LNCaP clone FGC (cell line): ENCODE results near the gene TMEM250.
A peak's percentile ranks its signal among the peaks of the same experiment; 100 is the strongest.

Experiments
- DNase-seq: peaks from one replicate; pipeline ENCODE4 v3.0.0-alpha.2; 2011; ENCODE audit warnings: low read depth
- H3K4me3 ChIP-seq: 2 replicates; pipeline ENCODE4 v1.5.1; 2011; ENCODE audit warnings: mild to moderate bottlenecking, low read depth, low read length, control low read depth
- TF ChIP-seq, protein P1 (sequence below): IDR thresholded peaks from 2 replicates; pipeline ENCODE4 v1.5.1; 2012; ENCODE audit warnings: mild to moderate bottlenecking; ENCODE audit not compliant: control insufficient read depth, insufficient read depth; ENCODE audit errors: extremely low read depth

The TMEM250 gene

DNA sequence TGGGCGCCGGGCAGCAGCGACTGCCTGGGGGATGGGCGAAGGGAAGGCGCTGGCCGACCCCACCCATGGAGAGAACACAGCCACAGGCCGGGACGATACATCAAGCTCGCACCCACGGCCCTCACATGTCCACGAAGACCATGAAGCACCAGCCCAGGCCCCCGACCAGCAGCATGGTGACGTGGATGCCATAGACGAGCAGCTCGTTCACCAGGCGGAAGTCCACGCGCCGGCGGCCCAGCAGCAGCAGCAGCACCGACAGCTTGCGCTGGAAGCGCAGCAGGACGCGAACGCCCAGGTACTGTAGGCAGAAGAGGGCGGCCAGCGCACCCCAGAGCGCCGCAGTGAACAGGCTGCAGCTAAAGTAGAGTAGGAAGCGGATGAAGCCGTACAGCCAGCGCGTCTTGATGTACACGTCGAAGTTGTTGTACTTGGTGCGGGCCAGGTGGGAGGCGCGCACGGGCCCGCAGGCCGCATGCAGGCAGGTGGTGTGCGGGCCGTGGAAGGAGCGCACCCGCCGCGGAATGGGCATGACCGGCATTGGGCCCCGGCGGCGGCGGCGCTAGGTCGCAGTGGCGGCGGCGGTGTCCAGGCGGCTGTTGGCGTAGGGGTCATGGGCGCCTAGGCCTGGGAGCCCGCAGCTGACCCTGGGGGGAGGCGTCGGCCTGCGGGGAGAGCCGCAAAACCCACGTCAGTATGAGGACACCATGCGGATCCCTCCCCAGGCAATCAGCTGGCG is 2.1 kb downstream of the TMEM250 start:
- H3K4me3 ChIP-seq, result peak overlapping the region; percentile 64
- TF ChIP-seq, protein P1, sequence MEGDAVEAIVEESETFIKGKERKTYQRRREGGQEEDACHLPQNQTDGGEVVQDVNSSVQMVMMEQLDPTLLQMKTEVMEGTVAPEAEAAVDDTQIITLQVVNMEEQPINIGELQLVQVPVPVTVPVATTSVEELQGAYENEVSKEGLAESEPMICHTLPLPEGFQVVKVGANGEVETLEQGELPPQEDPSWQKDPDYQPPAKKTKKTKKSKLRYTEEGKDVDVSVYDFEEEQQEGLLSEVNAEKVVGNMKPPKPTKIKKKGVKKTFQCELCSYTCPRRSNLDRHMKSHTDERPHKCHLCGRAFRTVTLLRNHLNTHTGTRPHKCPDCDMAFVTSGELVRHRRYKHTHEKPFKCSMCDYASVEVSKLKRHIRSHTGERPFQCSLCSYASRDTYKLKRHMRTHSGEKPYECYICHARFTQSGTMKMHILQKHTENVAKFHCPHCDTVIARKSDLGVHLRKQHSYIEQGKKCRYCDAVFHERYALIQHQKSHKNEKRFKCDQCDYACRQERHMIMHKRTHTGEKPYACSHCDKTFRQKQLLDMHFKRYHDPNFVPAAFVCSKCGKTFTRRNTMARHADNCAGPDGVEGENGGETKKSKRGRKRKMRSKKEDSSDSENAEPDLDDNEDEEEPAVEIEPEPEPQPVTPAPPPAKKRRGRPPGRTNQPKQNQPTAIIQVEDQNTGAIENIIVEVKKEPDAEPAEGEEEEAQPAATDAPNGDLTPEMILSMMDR, result no peak
- DNase-seq, result no peak

DNA sequence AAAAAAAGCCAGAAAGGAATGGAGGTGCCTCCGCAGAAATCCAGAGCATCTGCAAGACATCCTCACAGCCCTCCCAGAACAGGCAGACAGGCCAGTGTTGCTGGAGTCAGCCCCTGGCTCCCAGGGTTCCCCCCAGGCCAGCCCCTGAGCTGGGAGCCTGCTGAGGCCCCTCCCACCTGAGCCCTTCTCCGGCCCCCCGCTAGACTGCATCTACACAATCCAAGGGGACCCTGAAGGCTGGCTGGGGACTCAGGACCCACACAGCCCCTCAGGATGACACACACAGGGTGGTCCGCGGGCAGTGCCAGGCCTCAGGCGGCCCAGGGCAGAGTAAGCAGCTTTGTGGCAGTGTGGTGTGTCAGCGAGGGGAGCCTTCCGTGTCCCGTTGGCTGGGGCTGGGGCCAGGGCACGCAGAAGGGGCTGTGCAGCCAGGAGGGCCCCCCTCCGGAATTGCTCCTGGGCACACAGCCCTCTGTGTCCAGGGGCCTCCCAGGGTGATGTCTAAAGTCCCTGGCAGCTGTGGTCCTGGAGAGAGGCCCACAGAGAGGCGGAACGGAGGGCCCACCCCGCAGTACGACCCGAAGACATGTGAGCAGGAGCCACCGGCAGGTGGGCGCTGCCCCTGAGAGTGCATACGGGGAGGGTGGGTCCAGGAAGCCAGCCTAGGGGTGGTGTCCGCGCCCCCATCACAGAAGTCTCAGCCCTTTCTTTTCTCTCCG is 2.9 kb downstream of the TMEM250 start:
- no peak for DNase-seq
- TF ChIP-seq, protein P1, result no peak
- no peak overlapping the region for H3K4me3 ChIP-seq

GRCh38 chr9:136115206-136115605 is 3.5 kb downstream of the TMEM250 start:
- TF ChIP-seq, protein P1, result no peak
- no peak for DNase-seq
- H3K4me3 ChIP-seq, result no peak overlapping the region

DNA sequence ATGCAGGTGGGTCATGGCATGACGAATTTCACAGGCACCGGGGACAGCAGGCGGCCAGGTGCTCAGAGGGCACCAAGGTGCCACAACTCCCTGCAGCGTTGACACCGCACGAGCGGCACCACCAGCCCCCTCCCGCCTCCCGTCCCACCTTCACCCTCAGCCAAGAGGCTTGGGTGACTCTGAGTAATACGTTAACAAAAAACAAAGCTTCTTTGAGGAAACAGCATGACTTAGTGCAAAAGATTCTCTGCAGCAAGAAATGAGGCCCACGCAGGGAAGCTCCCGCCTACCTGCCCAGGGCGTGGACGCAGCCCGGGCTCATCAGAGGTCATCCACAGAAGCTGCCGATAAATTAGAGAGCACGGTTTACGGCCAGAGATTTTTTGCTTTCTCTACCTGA is 4.1 kb downstream of the TMEM250 start:
- no peak for DNase-seq
- no peak overlapping the region for H3K4me3 ChIP-seq
- TF ChIP-seq, protein P1, result no peak

DNA sequence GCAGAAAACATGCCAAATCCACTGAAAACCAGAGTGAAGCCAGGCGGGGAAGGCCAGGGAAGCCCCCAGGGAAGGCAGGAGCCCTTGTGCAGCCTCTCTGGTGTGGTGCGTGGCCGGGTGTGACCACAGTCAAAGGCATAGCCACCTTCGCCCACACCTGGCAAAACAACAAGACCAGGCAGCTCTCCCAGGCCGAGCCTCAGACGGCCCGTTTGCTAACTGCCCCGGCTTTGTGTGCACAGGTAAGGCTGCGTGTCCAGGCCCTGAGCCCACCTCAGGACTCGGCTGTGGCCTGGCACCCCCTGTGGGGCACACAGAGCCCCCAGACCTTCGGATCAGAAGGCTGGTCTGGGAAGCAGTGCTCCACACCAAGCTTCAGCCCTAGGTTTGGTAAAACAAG is 6.1 kb downstream of the TMEM250 start:
- TF ChIP-seq, protein P1, result no peak
- no peak for DNase-seq
- H3K4me3 ChIP-seq, result no peak overlapping the region

GRCh38 chr9:136111910-136112309 is 6.8 kb downstream of the TMEM250 start:
- H3K4me3 ChIP-seq, result no peak overlapping the region
- DNase-seq, result no peak
- TF ChIP-seq, protein P1, result no peak
